Ishikawa (cell line): ENCODE measurements around the gene RFFL.

ENCODE experiments used
- CREB1 ChIP-seq: IDR thresholded peaks from 2 replicates; pipeline ENCODE4 v1.6.1; 2012; ENCODE audit warnings: low read depth
- EGR1 ChIP-seq: IDR thresholded peaks from 2 replicates; pipeline ENCODE4 v1.6.1; 2012
- EP300 ChIP-seq: IDR thresholded peaks from 2 replicates; pipeline ENCODE4 v1.6.1; 2012; ENCODE audit warnings: borderline replicate concordance
- FOXM1 ChIP-seq: IDR thresholded peaks from 2 replicates; pipeline ENCODE4 v1.6.1; 2012; ENCODE audit warnings: low read depth, borderline replicate concordance
- NFIC ChIP-seq: IDR thresholded peaks from 2 replicates; pipeline ENCODE4 v1.6.1; 2012

GRCh38 chr17:34981538-34982241 lies 81.8 kb downstream of the RFFL start:
- no peak for TF ChIP-seq EGR1
- no peak for TF ChIP-seq CREB1
- TF ChIP-seq EP300 = no peak
- no peak for TF ChIP-seq FOXM1
- no peak for TF ChIP-seq NFIC
